ENCODE data around the gene WDFY4.

The WDFY4 gene

DNA sequence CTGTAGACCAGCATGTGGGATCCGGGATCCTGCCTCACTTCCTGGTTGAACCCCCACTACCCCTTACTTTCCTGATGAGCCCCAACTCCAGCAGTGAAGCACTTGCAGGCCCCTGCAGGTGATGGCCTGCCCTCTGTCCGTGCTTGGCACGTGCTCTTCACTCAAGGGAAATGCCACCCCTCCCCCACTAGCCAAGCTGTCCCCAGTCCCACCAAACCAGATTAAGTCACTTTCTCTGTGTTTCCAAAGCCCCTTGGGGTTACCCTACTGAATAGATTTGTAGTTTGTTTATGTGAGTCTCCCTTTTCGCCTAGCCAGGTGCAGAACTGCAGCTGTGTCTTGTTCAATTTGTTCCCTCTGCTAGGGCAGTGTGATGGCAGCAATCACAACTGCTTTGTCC, 121.7 kb downstream of the WDFY4 start:
- DNase-seq (ENCODE audit: insufficient read length, low spot score): no peak
- TF ChIP-seq, protein P1, sequence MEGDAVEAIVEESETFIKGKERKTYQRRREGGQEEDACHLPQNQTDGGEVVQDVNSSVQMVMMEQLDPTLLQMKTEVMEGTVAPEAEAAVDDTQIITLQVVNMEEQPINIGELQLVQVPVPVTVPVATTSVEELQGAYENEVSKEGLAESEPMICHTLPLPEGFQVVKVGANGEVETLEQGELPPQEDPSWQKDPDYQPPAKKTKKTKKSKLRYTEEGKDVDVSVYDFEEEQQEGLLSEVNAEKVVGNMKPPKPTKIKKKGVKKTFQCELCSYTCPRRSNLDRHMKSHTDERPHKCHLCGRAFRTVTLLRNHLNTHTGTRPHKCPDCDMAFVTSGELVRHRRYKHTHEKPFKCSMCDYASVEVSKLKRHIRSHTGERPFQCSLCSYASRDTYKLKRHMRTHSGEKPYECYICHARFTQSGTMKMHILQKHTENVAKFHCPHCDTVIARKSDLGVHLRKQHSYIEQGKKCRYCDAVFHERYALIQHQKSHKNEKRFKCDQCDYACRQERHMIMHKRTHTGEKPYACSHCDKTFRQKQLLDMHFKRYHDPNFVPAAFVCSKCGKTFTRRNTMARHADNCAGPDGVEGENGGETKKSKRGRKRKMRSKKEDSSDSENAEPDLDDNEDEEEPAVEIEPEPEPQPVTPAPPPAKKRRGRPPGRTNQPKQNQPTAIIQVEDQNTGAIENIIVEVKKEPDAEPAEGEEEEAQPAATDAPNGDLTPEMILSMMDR (IDR thresholded peaks at IDR 0.05; ENCODE audit: insufficient read depth, missing control alignments): no peak
- FAIRE-seq: no peak

DNA sequence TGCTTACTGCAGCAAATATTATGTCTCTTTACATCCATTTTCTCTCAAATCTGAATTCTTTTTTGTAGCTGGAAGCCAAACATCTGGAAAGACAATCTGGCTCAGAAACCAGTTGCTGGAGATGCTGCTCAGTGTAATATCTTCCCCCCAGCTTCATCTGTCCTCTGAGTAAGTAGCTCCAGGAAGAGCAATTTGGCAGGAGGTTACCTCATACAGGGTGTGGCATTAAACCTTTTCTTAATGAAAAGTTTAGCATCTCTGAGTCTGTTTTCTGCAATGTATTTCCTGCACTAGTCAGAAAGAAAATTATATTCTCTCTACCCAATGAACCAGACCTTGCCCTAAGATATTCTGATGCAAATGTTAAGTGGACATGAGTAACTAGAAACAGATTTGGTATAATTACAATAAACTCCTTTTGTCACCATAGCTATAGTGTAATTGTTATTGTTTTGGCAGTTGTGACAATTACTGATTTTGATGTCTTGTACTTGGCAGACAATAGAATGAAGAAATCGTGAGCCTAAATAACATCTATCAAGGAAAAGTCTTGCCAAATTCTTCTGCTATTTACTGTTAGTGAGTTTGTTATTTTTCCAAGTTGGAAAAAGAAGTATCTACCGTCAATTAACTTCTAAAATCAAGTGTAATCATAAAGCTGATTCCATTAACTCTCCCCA, 123.3 kb downstream of the WDFY4 start:
- TF ChIP-seq, protein P1 (IDR thresholded peaks at IDR 0.05; ENCODE audit: insufficient read depth, missing control alignments): no peak
- FAIRE-seq (no peak), DNase-seq (ENCODE audit: insufficient read length, low spot score) (no peak)

DNA sequence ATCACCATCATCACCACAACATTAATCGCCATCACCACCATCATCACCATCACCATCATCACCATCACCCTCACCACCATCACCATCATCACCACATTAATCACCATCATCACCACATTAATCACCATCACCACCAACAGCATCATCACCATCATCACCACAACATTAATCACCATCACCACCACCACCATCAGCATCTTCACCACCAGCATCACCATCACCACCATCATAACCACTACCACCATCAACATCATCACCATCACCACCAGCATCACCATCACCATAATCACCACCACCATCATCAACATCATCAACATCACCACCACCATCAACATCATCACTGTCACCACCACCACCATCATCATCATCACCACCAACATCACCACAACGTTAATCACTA, 124.6 kb downstream of the WDFY4 start:
- FAIRE-seq: no peak
- TF ChIP-seq, protein P1 (IDR thresholded peaks at IDR 0.05; ENCODE audit: insufficient read depth, missing control alignments): no peak
- no peak for DNase-seq (ENCODE audit: insufficient read length, low spot score)

DNA sequence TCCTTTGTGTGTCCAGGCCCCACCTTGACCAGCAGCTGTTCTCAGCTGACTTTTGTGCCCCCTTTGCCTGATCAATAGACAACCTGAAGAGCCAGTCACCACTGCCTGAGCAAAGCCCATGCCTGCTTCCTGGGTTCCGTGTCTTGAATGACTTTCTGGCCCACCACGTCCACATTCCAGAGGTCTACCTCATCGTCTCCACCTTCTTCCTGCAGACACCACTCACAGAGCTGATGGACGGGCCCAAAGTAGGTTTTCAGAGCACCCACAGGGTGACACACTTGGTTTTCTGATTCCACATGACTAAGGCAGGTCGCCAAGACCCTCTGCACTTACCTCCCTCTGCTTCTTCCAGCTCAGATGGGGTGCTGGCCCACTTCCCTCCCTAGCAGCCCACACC, 126.8 kb downstream of the WDFY4 start:
- no peak for FAIRE-seq
- no peak for DNase-seq (ENCODE audit: insufficient read length, low spot score)
- TF ChIP-seq, protein P1 (IDR thresholded peaks at IDR 0.05; ENCODE audit: insufficient read depth, missing control alignments): no peak

DNA sequence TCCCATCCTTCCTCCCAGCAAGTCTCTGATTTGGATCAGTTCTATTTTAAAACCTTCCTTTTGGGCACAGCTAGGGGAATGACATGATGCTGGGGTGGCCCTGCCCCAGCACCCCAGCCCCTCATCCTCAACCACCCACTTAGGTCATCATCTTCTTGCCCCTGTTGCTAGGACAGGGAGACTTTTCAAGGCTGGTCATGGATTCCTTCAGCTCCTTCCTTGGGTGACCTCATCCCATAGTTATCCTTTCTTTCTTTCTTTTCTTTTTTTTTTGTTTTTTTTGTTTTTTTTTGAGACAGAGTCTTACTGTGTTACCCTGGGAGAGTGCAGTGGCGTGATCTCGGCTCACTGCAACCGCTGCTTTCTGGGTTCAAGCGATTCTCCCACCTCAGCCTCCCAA, 127.2 kb downstream of the WDFY4 start:
- DNase-seq (ENCODE audit: insufficient read length, low spot score) (no peak), FAIRE-seq (no peak)
- TF ChIP-seq, protein P1 (IDR thresholded peaks at IDR 0.05; ENCODE audit: insufficient read depth, missing control alignments): no peak

DNA sequence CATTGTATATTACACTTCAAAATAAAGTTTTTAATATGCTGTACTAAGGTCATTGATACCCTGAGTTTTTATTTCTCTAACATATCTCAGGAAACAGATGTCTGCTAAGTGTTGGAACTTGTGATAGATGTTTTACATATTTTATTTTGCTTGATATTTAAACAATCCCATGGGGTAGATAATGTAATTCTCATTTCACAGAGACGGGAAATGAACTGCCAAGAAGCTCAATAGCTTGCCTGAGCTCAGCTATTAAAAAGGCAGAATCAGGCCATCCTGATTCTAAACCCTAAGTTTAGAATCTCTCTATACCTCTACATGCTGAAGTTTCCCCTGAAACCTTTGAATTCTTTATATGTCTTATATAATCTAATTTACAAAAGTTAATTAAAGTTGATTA, 128.6 kb downstream of the WDFY4 start:
- FAIRE-seq: no peak
- TF ChIP-seq, protein P1 (IDR thresholded peaks at IDR 0.05; ENCODE audit: insufficient read depth, missing control alignments): no peak

DNA sequence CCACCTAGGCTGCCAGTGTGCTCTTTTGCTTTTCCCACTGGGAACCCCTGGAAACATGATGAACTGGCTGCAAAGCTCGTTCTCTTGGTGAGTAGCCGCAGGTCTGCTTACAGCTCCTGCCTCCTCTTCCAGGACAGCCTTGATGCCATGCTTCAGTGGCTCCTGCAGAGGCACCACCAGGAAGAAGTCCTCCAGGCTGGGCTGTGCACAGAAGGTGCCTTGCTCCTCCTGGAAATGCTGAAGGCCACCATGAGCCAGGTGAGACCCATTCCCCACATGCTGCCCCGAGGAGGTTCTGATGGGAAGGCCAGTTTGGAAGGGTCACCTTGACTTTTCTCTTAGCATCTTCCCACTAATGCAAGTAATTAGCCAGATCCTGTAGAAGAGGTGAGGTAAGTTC, 129.2 kb downstream of the WDFY4 start:
- DNase-seq (ENCODE audit: insufficient read length, low spot score): no peak
- no peak for FAIRE-seq
- TF ChIP-seq, protein P1 (IDR thresholded peaks at IDR 0.05; ENCODE audit: insufficient read depth, missing control alignments): no peak

More for the DNA sequence above, 128.6 kb downstream of the WDFY4 start:
- DNase-seq (ENCODE audit: insufficient read length, low spot score): no peak
